GM12878 (cell line): ENCODE data around the gene PIK3R2. TPM values are rescaled to one million over a fixed set of nuclear protein-coding genes. Genes with fewer than 3 reads are reported as not detected.

Experiments
- ATAC-seq: fragments of 200-7000 bp; cut with Tn5 transposase; 3 replicates; pipeline ENCODE4 v1.9.1; 2020; ENCODE audit warnings: mild to moderate bottlenecking, moderate library complexity
- BruUV-seq: library from RNA; stranded (reverse); fragments of 400-500 nt; replicated peaks from 2 replicates; lab custom pipeline; 2021; lab: Mats Ljungman, UMichigan
- CTCF ChIA-PET: fragments of 300-600 bp; sonication (Branson Sonifier 250); formaldehyde crosslinking; extraction: SDS; loops from one replicate; lab custom pipeline; 2021; ENCODE audit warnings: inconsistent platforms; lab: Yijun Ruan, JAX
- POLR2A ChIA-PET: fragments of 350-600 bp; formaldehyde crosslinking; extraction: SDS; loops from one replicate; lab custom pipeline; 2021; ENCODE audit warnings: inconsistent platforms; lab: Charles Lee
- RAD21 ChIA-PET: fragments of 300-600 bp; sonication (Branson Sonifier 250); formaldehyde crosslinking; loops from one replicate; lab custom pipeline; 2023; ENCODE audit warnings: antibody characterized with exemption; ENCODE audit not compliant: unreplicated experiment; lab: Charles Lee
- SMC1A ChIA-PET: fragments of 300-600 bp; sonication (Branson Sonifier 250); formaldehyde crosslinking; loops from one replicate; lab custom pipeline; 2023; ENCODE audit not compliant: unreplicated experiment, uncharacterized antibody; lab: Charles Lee
- DNase-seq: peaks from one replicate; pipeline ENCODE4 v3.0.0-alpha.2; 2011; ENCODE audit warnings: low read depth, low spot score
- FAIRE-seq: peaks from 3 replicates; lab custom pipeline; 2011; peaks lifted over from hg19 to GRCh38; lab: Jason Lieb, UNC
- H2AFZ ChIP-seq: 2 replicates; pipeline ENCODE4 v1.6.0; 2011; ENCODE audit warnings: low read depth, low read length, control low read depth; ENCODE audit not compliant: control insufficient read depth
- H3K27ac ChIP-seq: 2 replicates; pipeline ENCODE4 v1.5.1; 2011; ENCODE audit warnings: control low read depth; ENCODE audit not compliant: control insufficient read depth, insufficient read depth
- H3K27me3 ChIP-seq, 2 experiments: replicated peaks in 1 of 2; 2 replicates each; pipeline versions ENCODE4 v1.6.0 to v1.6.1; 2011; ENCODE audit warnings: low read length in 1 of 2; ENCODE audit not compliant: control insufficient read depth in 2 of 2, insufficient read depth in 2 of 2
- H3K36me3 ChIP-seq, 2 experiments: 2 replicates each; pipeline ENCODE4 v1.5.1; 2011; ENCODE audit warnings: low read length in 1 of 2; ENCODE audit not compliant: control insufficient read depth in 2 of 2, insufficient read depth in 2 of 2
- H3K4me1 ChIP-seq: 2 replicates; pipeline ENCODE4 v1.6.1; 2011; ENCODE audit warnings: mild to moderate bottlenecking, low read length, moderate library complexity, mixed read lengths; ENCODE audit not compliant: control insufficient read depth, insufficient read depth
- H3K4me2 ChIP-seq: 2 replicates; pipeline ENCODE4 v1.6.0; 2011; ENCODE audit warnings: control low read depth; ENCODE audit not compliant: control insufficient read depth, insufficient read depth
- H3K4me3 ChIP-seq: fragments of 200-600 bp; sonication (generic); 2 replicates; pipeline ENCODE4 v1.5.1; 2016
- H3K79me2 ChIP-seq: 2 replicates; pipeline ENCODE4 v1.6.0; 2011; ENCODE audit warnings: low read length; ENCODE audit not compliant: control insufficient read depth, insufficient read depth
- H3K9ac ChIP-seq: 2 replicates; pipeline ENCODE4 v1.8.0; 2011; ENCODE audit warnings: low read length, control low read depth, mixed read lengths; ENCODE audit not compliant: control insufficient read depth, insufficient read depth
- H3K9me3 ChIP-seq: replicated peaks from 3 replicates; pipeline ENCODE4 v1.5.1; 2011; ENCODE audit warnings: mild to moderate bottlenecking, low read length; ENCODE audit not compliant: control insufficient read depth, insufficient read depth
- H4K20me1 ChIP-seq: 2 replicates; pipeline ENCODE4 v1.6.0; 2011; ENCODE audit not compliant: control insufficient read depth, insufficient read depth
- ATF7 ChIP-seq: fragments of 450-650 bp; IDR thresholded peaks from 2 replicates; pipeline ENCODE4 v1.6.1; 2016; ENCODE audit warnings: low read depth, mild to moderate bottlenecking
- BMI1 ChIP-seq: fragments of 450-650 bp; IDR thresholded peaks from 2 replicates; pipeline ENCODE4 v1.6.1; 2016; ENCODE audit warnings: mild to moderate bottlenecking, moderate library complexity, borderline replicate concordance
- CBX3 ChIP-seq: fragments of 200-600 bp; sonication (generic); IDR thresholded peaks from 2 replicates; pipeline ENCODE4 v1.6.1; 2016; ENCODE audit warnings: low read depth, borderline replicate concordance
- CHD4 ChIP-seq: fragments of 200-600 bp; sonication (generic); IDR thresholded peaks from 2 replicates; pipeline ENCODE4 v1.6.1; 2016; ENCODE audit warnings: mild to moderate bottlenecking
- IRF3 ChIP-seq: fragments of 450-650 bp; IDR thresholded peaks from 2 replicates; pipeline ENCODE4 v1.6.1; 2014; ENCODE audit warnings: mild to moderate bottlenecking
- KAT2A ChIP-seq: conservative IDR thresholded peaks from 2 replicates; pipeline ENCODE4 v1.6.1; 2011; ENCODE audit warnings: low read depth, low read length; ENCODE audit not compliant: control insufficient read depth
- NFYA ChIP-seq: IDR thresholded peaks from 2 replicates; pipeline ENCODE4 v1.6.1; 2011; ENCODE audit warnings: low read depth, mild to moderate bottlenecking, low read length, improper control_type of control experiment, borderline replicate concordance
- POLR2A ChIP-seq: IDR thresholded peaks from 2 replicates; pipeline ENCODE4 v1.6.1; 2011; ENCODE audit warnings: low read depth, mild to moderate bottlenecking, low read length
- POLR2AphosphoS2 ChIP-seq: IDR thresholded peaks from 2 replicates; pipeline ENCODE4 v1.6.1; 2011; ENCODE audit warnings: low read depth, mild to moderate bottlenecking, low read length, improper control_type of control experiment, moderate library complexity
- RAD51 ChIP-seq: fragments of 450-650 bp; IDR thresholded peaks from 2 replicates; pipeline ENCODE4 v1.6.1; 2016; ENCODE audit warnings: moderate library complexity, mild to moderate bottlenecking, inconsistent platforms
- RELB ChIP-seq: fragments of 450-650 bp; IDR thresholded peaks from 2 replicates; pipeline ENCODE4 v1.6.1; 2017; ENCODE audit warnings: low read depth, mild to moderate bottlenecking, moderate library complexity
- SREBF1 ChIP-seq: IDR thresholded peaks from 2 replicates; pipeline ENCODE4 v1.6.1; 2012; ENCODE audit warnings: mild to moderate bottlenecking, low read length
- ZSCAN29 ChIP-seq: fragments of 450-650 bp; IDR thresholded peaks from 2 replicates; pipeline ENCODE4 v1.6.1; 2017; ENCODE audit warnings: mild to moderate bottlenecking, moderate library complexity
- WGBS: methylation state at CpG from one replicate; pipeline ENCODE4 v1.1.6; 2016; ENCODE audit warnings: low lambda C conversion rate; ENCODE audit not compliant: insufficient replicate concordance, insufficient coverage; ENCODE audit errors: missing lambda C conversion rate; 5-methylcytosine and 5-hydroxymethylcytosine counted together
- in situ Hi-C: fragments of 300-500 bp; cut with MboI; formaldehyde crosslinking; loops from 9 replicates; pipeline ENCODE4 v1.14.3; 2018; ENCODE audit warnings: mixed read lengths
- intact Hi-C: fragments of 100-400 bp; cut with micrococcal nuclease; formaldehyde crosslinking; loops from one replicate; pipeline ENCODE4 v1.14.2; 2022; ENCODE audit not compliant: unreplicated experiment
- polyA plus RNA-seq, 11 experiments: library from polyadenylated mRNA; depleted of rRNA in 4 of 11; unstranded in 6 of 11; stranded (reverse) in 5 of 11; fragments of >200 nt; fragmentation: Nextera tagmentation in 4 of 11; fragmentation: Illumina TruSeq in 1 of 11; extraction: Ambion mirVana in 4 of 11; extraction: Trizol in 1 of 11; gene quantifications; 1 replicate in 1 of 11; 2 replicates in 10 of 11; pipeline versions ENCODE4 v1.2.1 to v1.2.3, GENCODE V29; 2011 to 2016; ENCODE audit warnings: inconsistent platforms in 2 of 11, missing spikeins in 2 of 11, low read depth in 1 of 11
- total RNA-seq, 4 experiments: library from RNA; depleted of rRNA in 3 of 4; stranded (reverse); fragments of >200 nt in 3 of 4; fragmentation: Illumina TruSeq in 1 of 4; extraction: Trizol in 1 of 4; gene quantifications; 2 replicates each; pipeline versions ENCODE4 v1.2.1 to v1.2.3, GENCODE V29; 2013 to 2021

PIK3R2 gene
- total and polyA plus RNA-seq, 10 of the 15 experiments (the other 5 are each of a cell fraction or from before 2014, with no cell fraction given) = 0.26 to 22.6 (median 2.5) TPM

DNA sequence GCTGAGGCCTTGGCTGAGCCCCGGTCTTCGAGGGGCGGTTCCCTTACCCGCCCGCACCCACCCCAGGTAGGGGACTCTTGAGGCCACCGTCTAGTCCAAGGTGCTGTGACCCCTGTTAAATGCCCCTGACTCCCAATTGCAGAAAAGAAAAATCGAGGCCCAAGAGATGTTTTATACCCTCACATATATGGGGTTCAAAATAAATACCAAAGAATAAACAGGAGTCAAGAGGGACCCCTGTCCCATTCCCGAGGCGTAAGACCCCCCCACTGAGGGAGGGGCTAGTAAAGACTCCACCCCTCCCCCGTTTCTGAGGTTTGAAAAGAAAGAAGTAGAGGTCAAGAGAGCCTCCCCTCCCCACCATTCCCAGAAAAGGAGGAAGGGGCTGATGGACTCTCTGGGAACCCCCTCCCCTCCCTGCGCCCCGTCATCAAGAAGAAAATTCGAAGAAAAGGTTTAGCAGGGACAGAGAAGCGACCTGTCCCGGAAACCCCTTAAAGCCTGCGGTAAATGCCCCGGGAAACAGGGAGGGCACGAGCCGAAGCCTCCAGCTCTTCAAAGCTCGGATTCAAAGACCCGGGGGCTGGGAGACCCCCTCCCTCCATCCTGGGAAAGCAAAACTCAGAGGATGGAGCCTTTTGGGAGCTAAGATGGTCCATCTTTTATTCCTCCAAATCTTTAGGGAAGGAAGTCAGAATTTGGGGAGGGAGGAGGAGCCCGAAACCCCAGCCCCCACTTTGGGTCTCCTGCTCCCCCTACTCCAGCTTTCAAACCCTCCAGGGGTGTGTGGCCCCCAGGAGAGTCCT, 51.6 kb downstream of the PIK3R2 start (continued):
- TF ChIP-seq IRF3 = no peak
- peak; percentile 72 for TF ChIP-seq RELB
- TF ChIP-seq POLR2AphosphoS2 = no peak

- WGBS = 39% methylated on average over 35 of the region's 36 CpGs
- POLR2A ChIA-PET = interaction anchor here (0.5 to 3.4 kb wide), 19 partner anchors 11 to 212 kb away, joined by 3 to 29 read pairs (median 4); partner anchors contain the start of genes JUND, LSM4, MPV17L2 and PDE4C
- no peaks in the 10 kb centered on the region for H3K9me3 ChIP-seq
- intact Hi-C loops = loop anchor here (5.0 to 10.0 kb wide), 2 partner anchors 122 to 209 kb away; partner anchors contain the start of gene SSBP4
- SMC1A ChIA-PET = interaction anchor here (0.7 to 9.5 kb wide), 19 partner anchors 11 to 205 kb away, joined by 3 to 121 read pairs (median 4); a partner anchor contains a TSS
- no peaks in the 10 kb centered on the region for H3K27me3 ChIP-seq
- H3K4me3 ChIP-seq = peak overlapping the region; percentile 86
- H3K27ac ChIP-seq = peak overlapping the region; percentile 68
- no peaks in the 10 kb centered on the region for H4K20me1 ChIP-seq
- ATAC-seq (peak; percentile 23), FAIRE-seq (no peak), DNase-seq (no peak)
- in situ Hi-C loops = loop anchor here (5.0 kb wide), 1 partner anchor 42 kb away; no protein-coding TSS in a partner anchor
- peaks cover 0 to 2% of the 10 kb centered on the region in 2 experiments; a peak in 2 of 4 replicates for H3K36me3 ChIP-seq
- RAD21 ChIA-PET = interaction anchor here (0.9 to 8.1 kb wide), 14 partner anchors 10 to 142 kb away, joined by 3 to 175 read pairs (median 5); partner anchors contain the start of genes JUND and MPV17L2
- H3K79me2 ChIP-seq = peaks cover 9% of the 10 kb centered on the region
- CTCF ChIA-PET = interaction anchor here (0.6 to 11.7 kb wide), 17 partner anchors 13 to 250 kb away, joined by 3 to 213 read pairs (median 3); partner anchors contain the start of genes LSM4, MPV17L2 and PDE4C
- no TSS peak for BruUV-seq
- peaks cover 6% of the 10 kb centered on the region for H3K4me1 ChIP-seq
- peak overlapping the region; percentile 62 for H3K4me2 ChIP-seq
- H3K9ac ChIP-seq = peak overlapping the region; percentile 84
- H2AFZ ChIP-seq = peak overlapping the region; percentile 84
- TF ChIP-seq POLR2A (peak; percentile 51), ATF7 (no peak), BMI1 (no peak), RAD51 (no peak), CHD4 (no peak), CBX3 (no peak), ZSCAN29 (no peak), NFYA (no peak), KAT2A (no peak), SREBF1 (no peak)
Measured at GRCh38 chr19:18205200-18205892, 52.4 kb downstream of the PIK3R2 start.
